Ectodermal cell (in vitro differentiated cells): ENCODE results near the gene AKAP13.

ENCODE experiments used
- H3K27ac ChIP-seq: 2 replicates; pipeline ENCODE4 v1.7.0; 2013; ENCODE audit warnings: mild to moderate bottlenecking, low read depth, low read length; ENCODE audit not compliant: insufficient read depth, poor library complexity, severe bottlenecking
- H3K27me3 ChIP-seq: 2 replicates; pipeline ENCODE4 v1.7.0; 2013; ENCODE audit warnings: mild to moderate bottlenecking, low read length; ENCODE audit not compliant: insufficient read depth, control insufficient read depth, poor library complexity, severe bottlenecking
- H3K36me3 ChIP-seq: one replicate; pipeline ENCODE4 v1.7.0; 2013; ENCODE audit warnings: low read length; ENCODE audit not compliant: control insufficient read depth, insufficient read depth
- H3K4me1 ChIP-seq: one replicate; pipeline ENCODE4 v1.7.0; 2013; ENCODE audit warnings: low read length; ENCODE audit not compliant: control insufficient read depth, insufficient read depth
- H3K4me3 ChIP-seq: 2 replicates; pipeline ENCODE4 v1.7.0; 2013; ENCODE audit warnings: low read depth, low read length, control low read depth; ENCODE audit not compliant: insufficient read depth
- H3K9me3 ChIP-seq: 2 replicates; pipeline ENCODE4 v1.7.0; 2013; ENCODE audit warnings: mild to moderate bottlenecking, low read length, moderate library complexity; ENCODE audit not compliant: control insufficient read depth
- whole genome bisulfite sequencing, 2 experiments: methylation state at CpG; one replicate each; pipeline ENCODE4 v1.1.7; 2013; ENCODE audit warnings: missing lambda C conversion rate in 2 of 2; 5-methylcytosine and 5-hydroxymethylcytosine counted together

AKAP13 gene

GRCh38 chr15:85542488-85542887, 162.1 kb downstream of the AKAP13 start:
- Histone ChIP-seq H3K4me1 (no peaks in the 10 kb centered on the region), H3K27me3 (no peaks in the 10 kb centered on the region), H3K36me3 (no peaks in the 10 kb centered on the region), H3K4me3 (no peak overlapping the region), H3K27ac (no peak overlapping the region), H3K9me3 (no peaks in the 10 kb centered on the region)
- 89 to 96% methylated on average over 2 to 3 of the region's 3 CpGs for WGBS, 2 experiments

GRCh38 chr15:85542895-85543331, 162.5 kb downstream of the AKAP13 start:
- Histone ChIP-seq H3K9me3 (no peaks in the 10 kb centered on the region), H3K27ac (no peak overlapping the region), H3K36me3 (no peaks in the 10 kb centered on the region), H3K4me3 (no peak overlapping the region), H3K4me1 (no peaks in the 10 kb centered on the region), H3K27me3 (no peaks in the 10 kb centered on the region)
- 92 to 94% methylated on average over 2 to 3 of the region's 3 CpGs for WGBS, 2 experiments

GRCh38 chr15:85543741-85544155, 163.3 kb downstream of the AKAP13 start:
- H3K4me3 ChIP-seq = no peak overlapping the region
- no peaks in the 10 kb centered on the region for H3K36me3 ChIP-seq
- no peaks in the 10 kb centered on the region for H3K27me3 ChIP-seq
- H3K9me3 ChIP-seq = no peaks in the 10 kb centered on the region
- no peaks in the 10 kb centered on the region for H3K4me1 ChIP-seq
- no peak overlapping the region for H3K27ac ChIP-seq
- WGBS, 2 experiments = 82 to 86% methylated on average over 15 of the region's 15 CpGs

- H3K27me3 ChIP-seq = no peaks in the 10 kb centered on the region
- 89 to 93% methylated on average over 1 of the region's 1 CpG for WGBS, 2 experiments
- no peaks in the 10 kb centered on the region for H3K9me3 ChIP-seq
- H3K4me3 ChIP-seq = no peak overlapping the region
- H3K4me1 ChIP-seq = no peaks in the 10 kb centered on the region
- no peaks in the 10 kb centered on the region for H3K36me3 ChIP-seq
- H3K27ac ChIP-seq = no peak overlapping the region
Measured at GRCh38 chr15:85545185-85545584, 164.8 kb downstream of the AKAP13 start.

GRCh38 chr15:85545752-85546151, 165.3 kb downstream of the AKAP13 start:
- 85 to 99% methylated on average over 2 to 3 of the region's 3 CpGs for whole genome bisulfite sequencing, 2 experiments
- H3K4me1 ChIP-seq = no peaks in the 10 kb centered on the region
- H3K27me3 ChIP-seq = no peaks in the 10 kb centered on the region
- no peaks in the 10 kb centered on the region for H3K36me3 ChIP-seq
- no peaks in the 10 kb centered on the region for H3K9me3 ChIP-seq
- H3K4me3 ChIP-seq = no peak overlapping the region
- H3K27ac ChIP-seq = no peak overlapping the region

GRCh38 chr15:85547386-85547785, 167.0 kb downstream of the AKAP13 start:
- 96 to 100% methylated on average over 1 of the region's 1 CpG for WGBS, 2 experiments
- Histone ChIP-seq H3K36me3 (no peaks in the 10 kb centered on the region), H3K27ac (no peak overlapping the region), H3K4me3 (no peak overlapping the region), H3K9me3 (no peaks in the 10 kb centered on the region), H3K27me3 (no peaks in the 10 kb centered on the region), H3K4me1 (no peaks in the 10 kb centered on the region)

GRCh38 chr15:85550283-85550682, 169.9 kb downstream of the AKAP13 start:
- WGBS, 2 experiments = 47 to 93% methylated on average over 1 to 2 of the region's 2 CpGs
- H3K36me3 ChIP-seq = peaks cover 3% of the 10 kb centered on the region

GRCh38 chr15:85551221-85551832, 170.9 kb downstream of the AKAP13 start:
- no peaks in the 10 kb centered on the region for H3K27me3 ChIP-seq
- H3K9me3 ChIP-seq = no peaks in the 10 kb centered on the region
- H3K4me3 ChIP-seq = no peak overlapping the region
- no peaks in the 10 kb centered on the region for H3K4me1 ChIP-seq
- H3K27ac ChIP-seq = no peak overlapping the region
- WGBS, 2 experiments = 92 to 100% methylated on average over 1 to 2 of the region's 3 CpGs
- H3K36me3 ChIP-seq = peaks cover 3% of the 10 kb centered on the region

More at GRCh38 chr15:85550283-85550682, 169.9 kb downstream of the AKAP13 start:
- H3K4me1 ChIP-seq = no peaks in the 10 kb centered on the region
- H3K27ac ChIP-seq = no peak overlapping the region
- H3K9me3 ChIP-seq = no peaks in the 10 kb centered on the region
- no peak overlapping the region for H3K4me3 ChIP-seq
- H3K27me3 ChIP-seq = no peaks in the 10 kb centered on the region

- Histone ChIP-seq H3K36me3 (peaks cover 3% of the 10 kb centered on the region), H3K9me3 (no peaks in the 10 kb centered on the region), H3K4me1 (no peaks in the 10 kb centered on the region), H3K27me3 (no peaks in the 10 kb centered on the region), H3K27ac (no peak overlapping the region), H3K4me3 (no peak overlapping the region)
- 97 to 98% methylated on average over 7 of the region's 7 CpGs for WGBS, 2 experiments
Measured at GRCh38 chr15:85554852-85555521, 174.6 kb downstream of the AKAP13 start.

- H3K9me3 ChIP-seq = no peaks in the 10 kb centered on the region
- H3K36me3 ChIP-seq = peaks cover 3% of the 10 kb centered on the region
- H3K4me3 ChIP-seq = no peak overlapping the region
- WGBS, 2 experiments = 93 to 97% methylated on average over 5 of the region's 5 CpGs
- no peak overlapping the region for H3K27ac ChIP-seq
- no peaks in the 10 kb centered on the region for H3K4me1 ChIP-seq
- no peaks in the 10 kb centered on the region for H3K27me3 ChIP-seq
Measured at GRCh38 chr15:85555875-85556617, 175.6 kb downstream of the AKAP13 start.
